ENCODE measurements around the gene SYNPO. TPM values are rescaled to one million over a fixed set of nuclear protein-coding genes. Genes with fewer than 3 reads are reported as not detected.
A peak's percentile ranks its signal among the peaks of the same experiment; 100 is the strongest.

SYNPO gene
- total RNA-seq, 4 donors from 2014 or later, result 20.4 to 54.0 (median 39.3) TPM

GRCh38 chr5:150694612-150695011 lies 54.2 kb downstream of the SYNPO start:
- DNase-seq (ENCODE audit: extremely low spot score), result no peak
- Histone ChIP-seq H3K4me3 (no peak overlapping the region), H3K27me3 (no peaks in the 10 kb centered on the region), H3K36me3 (peaks cover 82 to 93% (median 87%) of the 10 kb centered on the region in 4 donors), H3K27ac (replicated peaks in 1 of 4) (no peak overlapping the region), H3K4me1 (peaks cover 8 to 16% (median 12%) of the 10 kb centered on the region in 4 donors), H3K9me3 (no peaks in the 10 kb centered on the region)
- intact Hi-C loops (cut with DNase I), result no loop called here
- 72% methylated on average over 3 of the region's 3 CpGs for WGBS
- no peak for TF ChIP-seq CTCF (IDR thresholded peaks at IDR 0.05)
- no peak for TF ChIP-seq POLR2A (IDR thresholded peaks at IDR 0.05; ENCODE audit: low read depth)
- TF ChIP-seq EP300 (IDR thresholded peaks at IDR 0.05), result no peak
- no peak for TF ChIP-seq POLR2AphosphoS5 (IDR thresholded peaks at IDR 0.05)

GRCh38 chr5:150700246-150700593 lies 59.8 kb downstream of the SYNPO start:
- TF ChIP-seq POLR2AphosphoS5 (IDR thresholded peaks at IDR 0.05) (no peak), CTCF (IDR thresholded peaks at IDR 0.05) (no peak), POLR2A (IDR thresholded peaks at IDR 0.05; ENCODE audit: low read depth) (no peak), EP300 (IDR thresholded peaks at IDR 0.05) (no peak)
- H3K4me3 ChIP-seq, result peak overlapping the region; percentile 80 to 100 (median 91)
- WGBS, result 2% methylated on average over 15 of the region's 15 CpGs
- peak overlapping the region; percentile 93 to 100 (median 98) for H3K27ac ChIP-seq (replicated peaks in 1 of 4)
- H3K4me1 ChIP-seq, result peaks cover 13 to 26% (median 24%) of the 10 kb centered on the region in 4 donors
- DNase-seq (ENCODE audit: extremely low spot score), result no peak
- H3K27me3 ChIP-seq, result no peaks in the 10 kb centered on the region
- intact Hi-C loops (cut with DNase I), result loop anchor here (5.0 to 10.0 kb wide), 2 partner anchors 57 to 145 kb away; partner anchors contain the start of genes DCTN4 and IRGM
- peaks cover 34 to 38% (median 37%) of the 10 kb centered on the region in 4 donors for H3K36me3 ChIP-seq
- no peaks in the 10 kb centered on the region for H3K9me3 ChIP-seq

GRCh38 chr5:150700594-150701377 lies 60.3 kb downstream of the SYNPO start, which contains the start of gene RBM22:
Gene RBM22, minus strand, starts transcription at chr5:150701062. Its CDS starts 77 bp downstream, at chr5:150700985.
- Histone ChIP-seq H3K36me3 (peaks cover 28 to 32% (median 31%) of the 10 kb centered on the region in 4 donors), H3K9me3 (no peaks in the 10 kb centered on the region), H3K4me1 (peaks cover 13 to 26% (median 24%) of the 10 kb centered on the region in 4 donors), H3K27me3 (no peaks in the 10 kb centered on the region), H3K27ac (replicated peaks in 1 of 4) (peak within 1 kb of the TSS; percentile 93 to 100 (median 98)), H3K4me3 (peak within 1 kb of the TSS; percentile 80 to 100 (median 91))
- TF ChIP-seq POLR2A (IDR thresholded peaks at IDR 0.05; ENCODE audit: low read depth) (peak; percentile 69), POLR2AphosphoS5 (IDR thresholded peaks at IDR 0.05) (peak; percentile 95 to 96), EP300 (IDR thresholded peaks at IDR 0.05) (no peak), CTCF (IDR thresholded peaks at IDR 0.05) (peak; percentile 53 to 66 (median 58))
- DNase-seq (ENCODE audit: extremely low spot score), result peak; percentile 97
- WGBS, result under 1% methylated on average over 50 of the region's 59 CpGs
- intact Hi-C loops (cut with DNase I), result loop anchor here (5.0 to 10.0 kb wide), 2 partner anchors 57 to 144 kb away; partner anchors contain the start of genes DCTN4 and IRGM

- TF ChIP-seq POLR2AphosphoS5 (IDR thresholded peaks at IDR 0.05), result no peak
- no peak for TF ChIP-seq CTCF (IDR thresholded peaks at IDR 0.05)
- no peak for TF ChIP-seq POLR2A (IDR thresholded peaks at IDR 0.05; ENCODE audit: low read depth)
- TF ChIP-seq EP300 (IDR thresholded peaks at IDR 0.05), result no peak
- H3K4me1 ChIP-seq, result peaks cover 13 to 21% (median 19%) of the 10 kb centered on the region in 4 donors
- 89% methylated on average over 3 of the region's 3 CpGs for WGBS
- intact Hi-C loops (cut with DNase I), result loop anchor here (5.0 to 10.0 kb wide), 2 partner anchors 54 to 141 kb away; partner anchors contain the start of genes DCTN4 and IRGM
- H3K36me3 ChIP-seq, result peaks cover 1 to 18% (median 12%) of the 10 kb centered on the region in 4 donors
- no peak for DNase-seq (ENCODE audit: extremely low spot score)
- H3K4me3 ChIP-seq, result no peak overlapping the region
- H3K27ac ChIP-seq (replicated peaks in 1 of 4), result no peak overlapping the region
- no peaks in the 10 kb centered on the region for H3K27me3 ChIP-seq
- no peaks in the 10 kb centered on the region for H3K9me3 ChIP-seq
Measured at GRCh38 chr5:150703762-150704161, 63.3 kb downstream of the SYNPO start.
